ENCODE measurements around the gene SAMM50. TPM values are rescaled to one million over a fixed set of nuclear protein-coding genes. Genes with fewer than 3 reads are reported as not detected.

SAMM50 gene
- total and polyA plus RNA-seq, 2 donors (not counting 1 experiment from before 2014, with no cell fraction given): 32.9 to 45.7 TPM

DNA sequence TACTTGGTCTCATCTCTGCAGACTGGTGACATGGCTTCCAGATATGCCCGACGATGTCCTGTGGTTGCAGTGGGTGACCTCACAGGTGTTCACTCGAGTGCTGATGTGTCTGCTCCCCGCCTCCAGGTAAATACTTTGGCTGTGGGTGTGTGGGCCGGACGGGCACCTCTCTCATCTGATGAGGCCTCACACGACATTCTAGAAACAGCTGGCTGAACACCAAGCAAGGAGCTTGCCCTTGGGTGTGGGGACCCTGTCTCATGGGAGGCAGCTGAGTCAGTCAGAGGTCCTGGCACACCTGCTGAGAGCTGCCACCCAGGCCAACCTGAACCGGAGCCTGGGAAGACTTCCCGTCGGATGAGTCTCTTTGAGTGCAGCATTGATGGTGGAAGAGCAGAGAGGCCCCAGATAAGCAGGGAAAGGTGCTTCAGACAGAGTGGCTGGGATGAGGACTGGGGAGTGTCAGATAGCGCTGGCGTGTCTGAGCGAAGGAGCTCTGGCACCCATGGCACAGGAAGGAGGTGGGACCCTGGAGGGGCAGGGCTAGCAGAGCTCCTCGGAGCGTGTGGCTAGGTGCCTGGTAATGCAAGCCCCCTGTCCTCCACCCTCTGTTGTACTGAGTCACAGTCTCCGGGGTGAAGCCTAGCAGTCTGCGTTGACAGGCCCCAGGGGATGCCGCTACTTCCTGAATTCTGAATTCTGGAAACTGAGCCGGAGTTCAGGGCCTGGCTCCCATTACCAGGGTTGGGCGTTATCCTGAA, 10.4 kb upstream of the SAMM50 start:
- H3K9ac ChIP-seq (ENCODE audit: insufficient read depth, low read length): no peak overlapping the region
- no peak overlapping the region for H2AFZ ChIP-seq (ENCODE audit: low read length)
- no peak overlapping the region for H3K27ac ChIP-seq (ENCODE audit: insufficient read depth, low read length)
- TF ChIP-seq, protein P1, sequence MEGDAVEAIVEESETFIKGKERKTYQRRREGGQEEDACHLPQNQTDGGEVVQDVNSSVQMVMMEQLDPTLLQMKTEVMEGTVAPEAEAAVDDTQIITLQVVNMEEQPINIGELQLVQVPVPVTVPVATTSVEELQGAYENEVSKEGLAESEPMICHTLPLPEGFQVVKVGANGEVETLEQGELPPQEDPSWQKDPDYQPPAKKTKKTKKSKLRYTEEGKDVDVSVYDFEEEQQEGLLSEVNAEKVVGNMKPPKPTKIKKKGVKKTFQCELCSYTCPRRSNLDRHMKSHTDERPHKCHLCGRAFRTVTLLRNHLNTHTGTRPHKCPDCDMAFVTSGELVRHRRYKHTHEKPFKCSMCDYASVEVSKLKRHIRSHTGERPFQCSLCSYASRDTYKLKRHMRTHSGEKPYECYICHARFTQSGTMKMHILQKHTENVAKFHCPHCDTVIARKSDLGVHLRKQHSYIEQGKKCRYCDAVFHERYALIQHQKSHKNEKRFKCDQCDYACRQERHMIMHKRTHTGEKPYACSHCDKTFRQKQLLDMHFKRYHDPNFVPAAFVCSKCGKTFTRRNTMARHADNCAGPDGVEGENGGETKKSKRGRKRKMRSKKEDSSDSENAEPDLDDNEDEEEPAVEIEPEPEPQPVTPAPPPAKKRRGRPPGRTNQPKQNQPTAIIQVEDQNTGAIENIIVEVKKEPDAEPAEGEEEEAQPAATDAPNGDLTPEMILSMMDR (conservative IDR thresholded peaks at IDR 0.05 in 1 of 2, IDR thresholded peaks at IDR 0.05 in 1 of 2; ENCODE audit: low read depth in 1 of 2, low read length in 2 of 2): no peak
- TF ChIP-seq EZH2 (IDR thresholded peaks at IDR 0.05; ENCODE audit: low read length, missing control alignments): no peak
- H3K27me3 ChIP-seq (ENCODE audit: control insufficient read depth, insufficient read depth, low read length): no peaks in the 10 kb centered on the region
- H3K4me2 ChIP-seq (ENCODE audit: extremely low read depth, insufficient read depth, low read length): no peak overlapping the region
- no peaks in the 10 kb centered on the region for H3K4me1 ChIP-seq (ENCODE audit: control insufficient read depth, extremely low read depth, insufficient read depth, low read length)
- no peaks in the 10 kb centered on the region for H3K79me2 ChIP-seq (ENCODE audit: control insufficient read depth, insufficient read depth, low read length)
- no peak for DNase-seq (ENCODE audit: low read depth in 2 of 2)
- H3K4me3 ChIP-seq (replicated peaks in 1 of 4; ENCODE audit: control extremely low read depth in 1 of 4, insufficient read depth in 1 of 4, low read depth in 3 of 4, low read length in 4 of 4): no peak overlapping the region
- H3K36me3 ChIP-seq (ENCODE audit: control insufficient read depth, insufficient read depth, low read length): peaks cover 3% of the 10 kb centered on the region
- H4K20me1 ChIP-seq (ENCODE audit: control insufficient read depth, extremely low read depth, insufficient read depth, low read length): no peaks in the 10 kb centered on the region
- H3K9me3 ChIP-seq (ENCODE audit: control insufficient read depth, insufficient read depth, low read depth, low read length): no peaks in the 10 kb centered on the region

DNA sequence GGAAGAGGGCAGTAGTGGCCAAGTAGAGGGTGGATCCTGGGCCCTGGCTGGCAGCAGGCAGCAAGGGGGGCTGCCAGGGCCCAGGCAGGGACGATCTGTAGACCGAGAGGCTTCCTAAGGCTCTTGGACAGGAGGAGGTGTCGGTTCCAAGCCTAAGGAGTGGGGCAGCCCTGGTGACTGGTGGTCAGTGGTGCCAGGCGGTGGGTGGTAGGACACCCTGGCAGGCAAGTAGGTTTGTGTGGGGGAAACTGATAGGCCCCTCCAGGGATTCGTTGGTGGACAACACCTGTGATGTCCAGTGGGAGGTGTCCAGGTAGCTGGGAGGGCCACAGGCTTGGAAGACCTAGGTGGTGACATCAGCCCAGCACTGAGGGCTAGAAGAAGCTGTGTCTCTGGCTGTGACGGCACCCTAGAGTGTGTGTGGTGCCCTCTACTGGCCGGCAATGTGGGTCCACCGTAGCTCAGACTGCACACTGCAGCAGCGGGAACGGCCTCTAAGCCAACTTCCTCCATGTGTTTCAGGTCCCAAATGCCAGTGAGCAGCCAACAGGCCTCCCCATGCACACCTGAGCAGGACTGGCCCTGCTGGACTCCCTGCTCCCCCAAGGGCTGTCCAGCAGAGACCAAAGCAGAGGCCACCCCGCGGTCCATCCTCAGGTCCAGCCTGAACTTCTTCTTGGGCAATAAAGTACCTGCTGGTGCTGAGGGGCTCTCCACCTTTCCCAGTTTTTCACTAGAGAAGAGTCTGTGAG, 9.4 kb upstream of the SAMM50 start:
- H3K79me2 ChIP-seq (ENCODE audit: control insufficient read depth, insufficient read depth, low read length): no peaks in the 10 kb centered on the region
- H3K9me3 ChIP-seq (ENCODE audit: control insufficient read depth, insufficient read depth, low read depth, low read length): no peaks in the 10 kb centered on the region
- peaks cover 3% of the 10 kb centered on the region for H3K36me3 ChIP-seq (ENCODE audit: control insufficient read depth, insufficient read depth, low read length)
- no peaks in the 10 kb centered on the region for H3K27me3 ChIP-seq (ENCODE audit: control insufficient read depth, insufficient read depth, low read length)
- H3K27ac ChIP-seq (ENCODE audit: insufficient read depth, low read length): no peak overlapping the region
- no peak overlapping the region for H2AFZ ChIP-seq (ENCODE audit: low read length)
- no peak overlapping the region for H3K9ac ChIP-seq (ENCODE audit: insufficient read depth, low read length)
- no peak overlapping the region for H3K4me2 ChIP-seq (ENCODE audit: extremely low read depth, insufficient read depth, low read length)
- DNase-seq (ENCODE audit: low read depth in 2 of 2): peak; percentile 45 to 58
- no peaks in the 10 kb centered on the region for H4K20me1 ChIP-seq (ENCODE audit: control insufficient read depth, extremely low read depth, insufficient read depth, low read length)
- no peaks in the 10 kb centered on the region for H3K4me1 ChIP-seq (ENCODE audit: control insufficient read depth, extremely low read depth, insufficient read depth, low read length)
- TF ChIP-seq, protein P1 (conservative IDR thresholded peaks at IDR 0.05 in 1 of 2, IDR thresholded peaks at IDR 0.05 in 1 of 2; ENCODE audit: low read depth in 1 of 2, low read length in 2 of 2): peak; percentile 66 to 81
- TF ChIP-seq EZH2 (IDR thresholded peaks at IDR 0.05; ENCODE audit: low read length, missing control alignments): no peak
- no peak overlapping the region for H3K4me3 ChIP-seq (replicated peaks in 1 of 4; ENCODE audit: control extremely low read depth in 1 of 4, insufficient read depth in 1 of 4, low read depth in 3 of 4, low read length in 4 of 4)

DNA sequence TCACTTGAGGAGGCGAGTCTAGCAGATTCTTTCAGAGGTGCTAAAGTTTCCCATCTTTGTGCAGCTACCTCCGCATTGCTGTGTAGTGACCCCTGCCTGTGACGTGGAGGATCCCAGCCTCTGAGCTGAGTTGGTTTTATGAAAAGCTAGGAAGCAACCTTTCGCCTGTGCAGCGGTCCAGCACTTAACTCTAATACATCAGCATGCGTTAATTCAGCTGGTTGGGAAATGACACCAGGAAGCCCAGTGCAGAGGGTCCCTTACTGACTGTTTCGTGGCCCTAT, 8.9 kb upstream of the SAMM50 start:
- Histone ChIP-seq H3K9ac (ENCODE audit: insufficient read depth, low read length) (no peak overlapping the region), H3K27me3 (ENCODE audit: control insufficient read depth, insufficient read depth, low read length) (no peaks in the 10 kb centered on the region), H3K4me1 (ENCODE audit: control insufficient read depth, extremely low read depth, insufficient read depth, low read length) (no peaks in the 10 kb centered on the region), H3K9me3 (ENCODE audit: control insufficient read depth, insufficient read depth, low read depth, low read length) (no peaks in the 10 kb centered on the region), H3K4me3 (replicated peaks in 1 of 4; ENCODE audit: control extremely low read depth in 1 of 4, insufficient read depth in 1 of 4, low read depth in 3 of 4, low read length in 4 of 4) (no peak overlapping the region), H3K36me3 (ENCODE audit: control insufficient read depth, insufficient read depth, low read length) (peaks cover 3% of the 10 kb centered on the region), H4K20me1 (ENCODE audit: control insufficient read depth, extremely low read depth, insufficient read depth, low read length) (no peaks in the 10 kb centered on the region), H3K79me2 (ENCODE audit: control insufficient read depth, insufficient read depth, low read length) (no peaks in the 10 kb centered on the region), H2AFZ (ENCODE audit: low read length) (no peak overlapping the region), H3K27ac (ENCODE audit: insufficient read depth, low read length) (no peak overlapping the region), H3K4me2 (ENCODE audit: extremely low read depth, insufficient read depth, low read length) (no peak overlapping the region)
- no peak for DNase-seq (ENCODE audit: low read depth in 2 of 2)
- TF ChIP-seq EZH2 (IDR thresholded peaks at IDR 0.05; ENCODE audit: low read length, missing control alignments): no peak
- TF ChIP-seq, protein P1 (conservative IDR thresholded peaks at IDR 0.05 in 1 of 2, IDR thresholded peaks at IDR 0.05 in 1 of 2; ENCODE audit: low read depth in 1 of 2, low read length in 2 of 2): no peak
